HEK293 (cell line): Measurements from ENCODE around the gene FIGN.

Experiments
- CTCF ChIA-PET: fragments of 350-600 bp; formaldehyde crosslinking; extraction: SDS; loops from one replicate; lab custom pipeline; 2021; ENCODE audit warnings: antibody characterized with exemption; lab: Yijun Ruan, JAX
- POLR2A ChIA-PET: fragments of 300-600 bp; formaldehyde crosslinking; extraction: SDS; loops from one replicate; lab custom pipeline; 2020; ENCODE audit warnings: antibody characterized with exemption, inconsistent platforms; lab: Yijun Ruan, JAX
- H3K27ac ChIP-seq: fragments of 200-500 bp; sonication (Bioruptor generic); 2 replicates; pipeline ENCODE4 v1.5.1; 2014; ENCODE audit warnings: low read depth, low read length, control low read depth, inconsistent platforms; ENCODE audit errors: extremely low read depth
- H3K36me3 ChIP-seq, 2 experiments: fragments of 200-500 bp in 1 of 2; sonication (Bioruptor generic) in 1 of 2; 1 replicate in 1 of 2; 2 replicates in 1 of 2; pipeline ENCODE4 v1.5.1; 2014 to 2017; ENCODE audit warnings: inconsistent platforms in 2 of 2, low read length in 2 of 2; ENCODE audit not compliant: control insufficient read depth in 2 of 2, insufficient read depth in 1 of 2
- H3K4me1 ChIP-seq: fragments of 200-500 bp; sonication (Bioruptor generic); 2 replicates; pipeline ENCODE4 v1.5.1; 2014; ENCODE audit warnings: mild to moderate bottlenecking, low read length, inconsistent platforms; ENCODE audit not compliant: control insufficient read depth, insufficient read depth
- H3K4me3 ChIP-seq: 2 replicates; pipeline ENCODE4 v1.5.1; 2011; ENCODE audit warnings: low read depth, mild to moderate bottlenecking, control low read depth, low read length, moderate library complexity
- H3K9me3 ChIP-seq: fragments of 200-500 bp; sonication (Bioruptor generic); 2 replicates; pipeline ENCODE4 v1.5.1; 2014; ENCODE audit warnings: low read depth, low read length, inconsistent platforms; ENCODE audit not compliant: control insufficient read depth, insufficient read depth
- GLIS1 ChIP-seq: fragments of 450-650 bp; formaldehyde crosslinking; IDR thresholded peaks from 2 replicates; pipeline ENCODE4 v1.5.1; 2016; ENCODE audit warnings: missing biosample characterization, missing genetic modification characterization
- KLF16 ChIP-seq: fragments of 450-650 bp; formaldehyde crosslinking; IDR thresholded peaks from 2 replicates; pipeline ENCODE4 v1.5.1; 2017; ENCODE audit warnings: missing biosample characterization, missing genetic modification characterization
- OSR2 ChIP-seq: fragments of 450-650 bp; formaldehyde crosslinking; IDR thresholded peaks from 2 replicates; pipeline ENCODE4 v1.5.1; 2016; ENCODE audit warnings: missing biosample characterization, missing genetic modification characterization
- SALL2 ChIP-seq: fragments of 450-650 bp; formaldehyde crosslinking; IDR thresholded peaks from 2 replicates; pipeline ENCODE4 v1.5.0; 2017; ENCODE audit warnings: missing biosample characterization, mild to moderate bottlenecking, missing genetic modification characterization, borderline replicate concordance
- YY2 ChIP-seq: fragments of 450-650 bp; formaldehyde crosslinking; IDR thresholded peaks from 2 replicates; pipeline ENCODE4 v1.5.1; 2016; ENCODE audit warnings: missing biosample characterization, missing genetic modification characterization
- ZBTB10 ChIP-seq: fragments of 450-650 bp; formaldehyde crosslinking; IDR thresholded peaks from 2 replicates; pipeline ENCODE4 v1.5.1; 2016; ENCODE audit warnings: missing biosample characterization, missing genetic modification characterization
- ZBTB20 ChIP-seq: fragments of 450-650 bp; formaldehyde crosslinking; IDR thresholded peaks from 2 replicates; pipeline ENCODE4 v1.5.1; 2016; ENCODE audit warnings: missing biosample characterization, missing genetic modification characterization
- ZNF10 ChIP-seq: fragments of 450-650 bp; formaldehyde crosslinking; IDR thresholded peaks from 2 replicates; pipeline ENCODE4 v1.5.1; 2017; ENCODE audit warnings: missing biosample characterization, missing genetic modification characterization
- ZNF140 ChIP-seq: fragments of 450-650 bp; formaldehyde crosslinking; IDR thresholded peaks from 2 replicates; pipeline ENCODE4 v1.5.1; 2016; ENCODE audit warnings: missing biosample characterization, missing genetic modification characterization
- ZNF146 ChIP-seq: fragments of 450-650 bp; formaldehyde crosslinking; IDR thresholded peaks from 2 replicates; pipeline ENCODE4 v1.5.1; 2016; ENCODE audit warnings: missing biosample characterization, missing genetic modification characterization
- ZNF157 ChIP-seq: fragments of 450-650 bp; formaldehyde crosslinking; IDR thresholded peaks from 2 replicates; pipeline ENCODE4 v1.5.1; 2016; ENCODE audit warnings: missing biosample characterization, missing genetic modification characterization
- ZNF202 ChIP-seq: fragments of 450-650 bp; formaldehyde crosslinking; IDR thresholded peaks from 2 replicates; pipeline ENCODE4 v1.5.1; 2016; ENCODE audit warnings: missing biosample characterization, missing genetic modification characterization, borderline replicate concordance
- ZNF292 ChIP-seq: fragments of 450-650 bp; formaldehyde crosslinking; IDR thresholded peaks from 2 replicates; pipeline ENCODE4 v1.5.1; 2016; ENCODE audit warnings: low read depth, missing biosample characterization, missing genetic modification characterization, borderline replicate concordance
- ZNF324 ChIP-seq: fragments of 450-650 bp; formaldehyde crosslinking; IDR thresholded peaks from 2 replicates; pipeline ENCODE4 v1.5.1; 2016; ENCODE audit warnings: missing biosample characterization, missing genetic modification characterization
- ZNF366 ChIP-seq: fragments of 450-650 bp; formaldehyde crosslinking; conservative IDR thresholded peaks from 2 replicates; pipeline ENCODE4 v1.5.1; 2016; ENCODE audit warnings: missing biosample characterization, missing genetic modification characterization
- ZNF416 ChIP-seq: fragments of 450-650 bp; formaldehyde crosslinking; IDR thresholded peaks from 2 replicates; pipeline ENCODE4 v1.5.1; 2016; ENCODE audit warnings: missing biosample characterization, missing genetic modification characterization
- ZNF433 ChIP-seq: fragments of 450-650 bp; formaldehyde crosslinking; IDR thresholded peaks from 2 replicates; pipeline ENCODE4 v1.5.1; 2016; ENCODE audit warnings: missing biosample characterization, missing genetic modification characterization, low read depth
- ZNF548 ChIP-seq: fragments of 450-650 bp; formaldehyde crosslinking; IDR thresholded peaks from 2 replicates; pipeline ENCODE4 v1.5.1; 2016; ENCODE audit warnings: missing biosample characterization, missing genetic modification characterization
- ZNF560 ChIP-seq: fragments of 450-650 bp; formaldehyde crosslinking; IDR thresholded peaks from 2 replicates; pipeline ENCODE4 v1.5.1; 2017; ENCODE audit warnings: missing biosample characterization, missing genetic modification characterization, borderline replicate concordance
- ZNF624 ChIP-seq: fragments of 450-650 bp; formaldehyde crosslinking; IDR thresholded peaks from 2 replicates; pipeline ENCODE4 v1.5.1; 2017; ENCODE audit warnings: missing biosample characterization, missing genetic modification characterization
- ZNF664 ChIP-seq: fragments of 450-650 bp; formaldehyde crosslinking; IDR thresholded peaks from 2 replicates; pipeline ENCODE4 v1.5.1; 2016; ENCODE audit warnings: missing biosample characterization, missing genetic modification characterization
- ZNF677 ChIP-seq: fragments of 450-650 bp; IDR thresholded peaks from 2 replicates; pipeline ENCODE4 v1.5.0; 2018; ENCODE audit warnings: missing biosample characterization, mild to moderate bottlenecking, missing genetic modification characterization, moderate library complexity
- ZNF792 ChIP-seq: fragments of 450-650 bp; formaldehyde crosslinking; IDR thresholded peaks from 2 replicates; pipeline ENCODE4 v1.5.1; 2016; ENCODE audit warnings: missing biosample characterization, missing genetic modification characterization
- ZNF830 ChIP-seq: fragments of 450-650 bp; IDR thresholded peaks from 2 replicates; pipeline ENCODE4 v1.5.0; 2018; ENCODE audit warnings: missing biosample characterization, missing genetic modification characterization, low read depth, mild to moderate bottlenecking, moderate library complexity
- ZNF843 ChIP-seq: fragments of 450-650 bp; formaldehyde crosslinking; IDR thresholded peaks from 2 replicates; pipeline ENCODE4 v1.5.1; 2016; ENCODE audit warnings: missing biosample characterization, missing genetic modification characterization
- TF ChIP-seq, protein P1 (sequence below): fragments of 450-650 bp; formaldehyde crosslinking; IDR thresholded peaks from 2 replicates; pipeline ENCODE4 v1.5.1; 2016; ENCODE audit warnings: missing biosample characterization, missing genetic modification characterization
- TF ChIP-seq, protein P2 (sequence below): fragments of 450-650 bp; formaldehyde crosslinking; IDR thresholded peaks from 2 replicates; pipeline ENCODE4 v1.5.1; 2017; ENCODE audit warnings: missing biosample characterization, missing genetic modification characterization
- TF ChIP-seq, protein P3 (sequence below): fragments of 450-650 bp; formaldehyde crosslinking; IDR thresholded peaks from 2 replicates; pipeline ENCODE4 v1.5.1; 2016; ENCODE audit warnings: missing biosample characterization, missing genetic modification characterization
- TF ChIP-seq, protein P4 (sequence below): fragments of 450-650 bp; formaldehyde crosslinking; IDR thresholded peaks from 2 replicates; pipeline ENCODE4 v1.5.1; 2016; ENCODE audit warnings: missing biosample characterization, missing genetic modification characterization, low read depth

Gene FIGN

DNA sequence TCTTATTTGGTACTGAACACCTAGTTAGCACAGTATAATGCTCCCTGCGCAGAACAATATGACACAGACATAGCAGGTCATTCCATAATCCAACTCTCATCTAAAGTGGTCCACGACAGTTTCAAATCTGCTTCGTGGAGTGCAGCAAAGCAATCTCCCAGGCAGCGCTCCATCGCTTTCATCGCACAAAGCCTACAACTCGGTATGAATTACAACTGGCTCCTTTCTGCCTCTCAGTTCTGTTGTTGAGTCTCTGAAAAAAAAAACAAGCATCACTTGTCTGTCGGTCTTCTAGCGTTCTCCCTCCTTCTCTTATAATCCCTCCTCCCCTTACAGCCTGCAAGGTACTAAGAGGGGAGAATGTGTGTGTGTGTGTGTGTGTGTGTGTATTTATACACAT lies 123.5 kb downstream of the FIGN start (continued):
- TF ChIP-seq KLF16 (no peak), ZNF140 (tag by site-specific recombination) (no peak), ZNF548 (tag by site-specific recombination) (no peak), ZNF433 (tag by site-specific recombination) (no peak), ZNF416 (tag by site-specific recombination) (no peak), ZNF146 (tag by site-specific recombination) (no peak), ZNF624 (no peak), OSR2 (no peak), ZNF366 (tag by site-specific recombination) (no peak), SALL2 (no peak), ZNF560 (no peak), ZNF292 (no peak)
- TF ChIP-seq, protein P1, sequence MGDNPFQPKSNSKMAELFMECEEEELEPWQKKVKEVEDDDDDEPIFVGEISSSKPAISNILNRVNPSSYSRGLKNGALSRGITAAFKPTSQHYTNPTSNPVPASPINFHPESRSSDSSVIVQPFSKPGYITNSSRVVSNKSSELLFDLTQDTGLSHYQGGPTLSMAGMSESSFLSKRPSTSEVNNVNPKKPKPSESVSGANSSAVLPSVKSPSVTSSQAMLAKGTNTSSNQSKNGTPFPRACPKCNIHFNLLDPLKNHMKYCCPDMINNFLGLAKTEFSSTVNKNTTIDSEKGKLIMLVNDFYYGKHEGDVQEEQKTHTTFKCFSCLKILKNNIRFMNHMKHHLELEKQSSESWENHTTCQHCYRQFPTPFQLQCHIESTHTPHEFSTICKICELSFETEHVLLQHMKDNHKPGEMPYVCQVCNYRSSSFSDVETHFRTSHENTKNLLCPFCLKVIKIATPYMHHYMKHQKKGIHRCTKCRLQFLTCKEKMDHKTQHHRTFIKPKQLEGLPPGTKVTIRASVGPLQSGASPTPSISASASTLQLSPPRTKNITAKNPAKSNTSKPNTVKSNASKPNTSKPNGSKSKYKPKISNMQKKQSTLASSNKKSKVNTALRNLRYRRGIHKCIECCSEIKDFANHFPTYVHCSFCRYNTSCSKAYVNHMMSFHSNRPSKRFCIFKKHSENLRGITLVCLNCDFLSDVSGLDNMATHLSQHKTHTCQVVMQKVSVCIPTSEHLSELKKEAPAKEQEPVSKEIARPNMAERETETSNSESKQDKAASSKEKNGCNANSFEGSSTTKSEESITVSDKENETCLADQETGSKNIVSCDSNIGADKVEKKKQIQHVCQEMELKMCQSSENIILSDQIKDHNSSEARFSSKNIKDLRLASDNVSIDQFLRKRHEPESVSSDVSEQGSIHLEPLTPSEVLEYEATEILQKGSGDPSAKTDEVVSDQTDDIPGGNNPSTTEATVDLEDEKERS = no peak

DNA sequence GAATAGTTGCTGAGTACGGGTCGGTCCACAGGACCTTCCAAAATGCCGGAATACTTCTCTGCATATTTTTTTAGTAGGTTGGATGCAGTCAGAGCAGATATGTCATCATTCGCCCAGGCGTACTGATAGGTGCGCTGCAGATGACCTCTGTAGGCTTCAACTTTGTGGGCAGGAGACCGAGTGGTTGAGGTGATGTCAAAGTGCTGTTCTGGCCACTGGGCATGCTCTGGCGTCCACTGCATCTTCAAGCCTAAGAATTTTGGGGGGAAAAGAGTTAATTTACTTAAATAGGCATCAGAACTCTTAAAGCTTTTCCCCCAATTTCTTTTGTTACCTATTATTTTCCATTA lies 124.3 kb downstream of the FIGN start:
- Histone ChIP-seq H3K4me3 (no peak overlapping the region), H3K27ac (no peak overlapping the region), H3K9me3 (no peaks in the 10 kb centered on the region), H3K4me1 (no peaks in the 10 kb centered on the region), H3K36me3 (peaks cover 0 to 15% of the 10 kb centered on the region in 2 experiments; a peak in 1 of 3 replicates)
- ChIA-PET POLR2A (no interaction called here), CTCF (interaction anchor here (1.0 to 1.3 kb wide), 2 partner anchors 22 to 268 kb away, joined by 3 to 5 read pairs; no protein-coding TSS in a partner anchor)
- no peak for TF ChIP-seq ZNF664 (tag by site-specific recombination)
- TF ChIP-seq ZNF792 (tag by site-specific recombination) = no peak
- TF ChIP-seq, protein P2, sequence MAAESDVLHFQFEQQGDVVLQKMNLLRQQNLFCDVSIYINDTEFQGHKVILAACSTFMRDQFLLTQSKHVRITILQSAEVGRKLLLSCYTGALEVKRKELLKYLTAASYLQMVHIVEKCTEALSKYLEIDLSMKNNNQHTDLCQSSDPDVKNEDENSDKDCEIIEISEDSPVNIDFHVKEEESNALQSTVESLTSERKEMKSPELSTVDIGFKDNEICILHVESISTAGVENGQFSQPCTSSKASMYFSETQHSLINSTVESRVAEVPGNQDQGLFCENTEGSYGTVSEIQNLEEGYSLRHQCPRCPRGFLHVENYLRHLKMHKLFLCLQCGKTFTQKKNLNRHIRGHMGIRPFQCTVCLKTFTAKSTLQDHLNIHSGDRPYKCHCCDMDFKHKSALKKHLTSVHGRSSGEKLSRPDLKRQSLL (tag by site-specific recombination) = no peak
- TF ChIP-seq ZNF324 (tag by site-specific recombination) = no peak
- no peak for TF ChIP-seq GLIS1
- TF ChIP-seq ZNF202 (tag by site-specific recombination) = no peak
- TF ChIP-seq ZNF366 (tag by site-specific recombination) = no peak
- no peak for TF ChIP-seq ZNF677 (tag by site-specific recombination)
- TF ChIP-seq, protein P3, sequence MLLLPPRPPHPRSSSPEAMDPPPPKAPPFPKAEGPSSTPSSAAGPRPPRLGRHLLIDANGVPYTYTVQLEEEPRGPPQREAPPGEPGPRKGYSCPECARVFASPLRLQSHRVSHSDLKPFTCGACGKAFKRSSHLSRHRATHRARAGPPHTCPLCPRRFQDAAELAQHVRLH (tag by site-specific recombination) = no peak
- TF ChIP-seq YY2 (tag by site-specific recombination) = no peak
- no peak for TF ChIP-seq ZNF10 (tag by site-specific recombination)
- TF ChIP-seq ZNF157 (tag by site-specific recombination) = no peak
- no peak for TF ChIP-seq ZNF843 (tag by site-specific recombination)
- TF ChIP-seq OSR2 = no peak
- TF ChIP-seq ZNF830 (tag by site-specific recombination) = no peak
- TF ChIP-seq ZBTB20 (tag by site-specific recombination) = no peak
- no peak for TF ChIP-seq ZBTB10
- TF ChIP-seq, protein P4, sequence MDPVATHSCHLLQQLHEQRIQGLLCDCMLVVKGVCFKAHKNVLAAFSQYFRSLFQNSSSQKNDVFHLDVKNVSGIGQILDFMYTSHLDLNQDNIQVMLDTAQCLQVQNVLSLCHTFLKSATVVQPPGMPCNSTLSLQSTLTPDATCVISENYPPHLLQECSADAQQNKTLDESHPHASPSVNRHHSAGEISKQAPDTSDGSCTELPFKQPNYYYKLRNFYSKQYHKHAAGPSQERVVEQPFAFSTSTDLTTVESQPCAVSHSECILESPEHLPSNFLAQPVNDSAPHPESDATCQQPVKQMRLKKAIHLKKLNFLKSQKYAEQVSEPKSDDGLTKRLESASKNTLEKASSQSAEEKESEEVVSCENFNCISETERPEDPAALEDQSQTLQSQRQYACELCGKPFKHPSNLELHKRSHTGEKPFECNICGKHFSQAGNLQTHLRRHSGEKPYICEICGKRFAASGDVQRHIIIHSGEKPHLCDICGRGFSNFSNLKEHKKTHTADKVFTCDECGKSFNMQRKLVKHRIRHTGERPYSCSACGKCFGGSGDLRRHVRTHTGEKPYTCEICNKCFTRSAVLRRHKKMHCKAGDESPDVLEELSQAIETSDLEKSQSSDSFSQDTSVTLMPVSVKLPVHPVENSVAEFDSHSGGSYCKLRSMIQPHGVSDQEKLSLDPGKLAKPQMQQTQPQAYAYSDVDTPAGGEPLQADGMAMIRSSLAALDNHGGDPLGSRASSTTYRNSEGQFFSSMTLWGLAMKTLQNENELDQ (tag by site-specific recombination) = no peak
